HG03457 (cell line): ENCODE data around the gene GOLGA7B.
"Not testable (repeated sequence)": the region's sequence is repeated elsewhere in the genome, so short reads cannot be mapped to it uniquely, and the experiment has no call there.

ENCODE experiments used
- ATAC-seq: cut with Tn5 transposase; IDR thresholded peaks from one replicate; pipeline ENCODE4 v1.9.1; 2021; ENCODE audit warnings: moderate number of reproducible peaks; ENCODE audit not compliant: unreplicated experiment

The GOLGA7B gene

GRCh38 chr10:97830064-97830463 lies 19.6 kb upstream of the GOLGA7B start:
- ATAC-seq, result no peak

DNA sequence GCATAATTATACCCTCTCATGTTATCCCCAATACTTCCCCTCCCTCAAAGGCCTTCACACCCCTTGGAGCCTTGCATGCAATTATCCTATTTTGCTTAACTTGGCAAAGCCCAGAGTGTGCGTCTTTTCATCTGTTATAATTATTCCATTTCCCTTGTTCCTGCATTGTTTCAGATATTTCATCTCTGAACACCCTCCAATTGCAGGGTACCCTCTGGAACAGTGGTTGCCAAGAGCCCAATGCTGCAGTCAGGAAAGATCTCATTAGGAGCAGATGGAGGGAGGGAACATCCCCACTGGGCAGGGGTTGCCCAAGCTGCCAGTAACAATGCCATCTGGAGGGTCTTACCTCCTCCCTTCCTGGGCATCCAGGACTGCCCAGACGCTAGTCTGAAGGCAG lies 18.4 kb upstream of the GOLGA7B start:
- ATAC-seq, result no peak

- no peak for ATAC-seq
These were observed 13.2 kb upstream of the GOLGA7B start for GRCh38 chr10:97836446-97836845.

DNA sequence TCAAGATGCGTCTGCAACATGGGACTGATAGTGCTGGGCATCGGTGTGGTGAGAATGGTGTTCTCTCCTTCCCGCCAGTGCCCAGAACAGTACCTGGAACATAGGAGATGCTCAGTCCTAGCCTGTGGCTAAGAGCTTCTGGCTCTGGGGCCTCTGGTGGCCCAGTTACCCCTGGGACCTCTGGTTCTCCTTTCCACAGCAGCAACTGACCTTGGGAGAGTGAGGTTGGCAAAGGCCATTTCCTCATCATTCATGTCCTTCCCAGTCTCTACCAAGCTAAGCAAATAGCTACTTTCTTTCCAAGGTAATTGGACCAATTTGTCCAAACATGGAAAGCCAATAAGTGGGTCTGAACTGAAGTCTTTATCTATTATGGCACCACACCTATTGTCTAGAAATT lies 11.6 kb upstream of the GOLGA7B start:
- no peak for ATAC-seq

- not testable (repeated sequence) for ATAC-seq
These were observed 8.5 kb upstream of the GOLGA7B start for GRCh38 chr10:97841166-97841565.

DNA sequence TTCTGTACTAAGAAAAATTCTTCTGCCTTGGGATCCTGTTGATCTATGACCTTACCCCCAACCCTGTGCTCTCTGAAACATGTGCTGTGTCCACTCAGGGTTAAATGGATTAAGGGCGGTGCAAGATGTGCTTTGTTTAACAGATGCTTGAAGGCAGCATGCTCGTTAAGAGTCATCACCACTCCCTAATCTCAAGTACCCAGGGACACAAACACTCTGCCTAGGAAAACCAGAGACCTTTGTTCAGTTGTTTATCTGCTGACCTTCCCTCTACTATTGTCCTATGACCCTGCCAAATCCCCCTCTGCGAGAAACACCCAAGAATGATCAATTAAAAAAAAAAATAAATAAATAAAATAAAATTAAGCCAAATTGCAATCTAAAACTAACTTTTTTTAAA lies 7.5 kb upstream of the GOLGA7B start:
- ATAC-seq, result not testable (repeated sequence)

DNA sequence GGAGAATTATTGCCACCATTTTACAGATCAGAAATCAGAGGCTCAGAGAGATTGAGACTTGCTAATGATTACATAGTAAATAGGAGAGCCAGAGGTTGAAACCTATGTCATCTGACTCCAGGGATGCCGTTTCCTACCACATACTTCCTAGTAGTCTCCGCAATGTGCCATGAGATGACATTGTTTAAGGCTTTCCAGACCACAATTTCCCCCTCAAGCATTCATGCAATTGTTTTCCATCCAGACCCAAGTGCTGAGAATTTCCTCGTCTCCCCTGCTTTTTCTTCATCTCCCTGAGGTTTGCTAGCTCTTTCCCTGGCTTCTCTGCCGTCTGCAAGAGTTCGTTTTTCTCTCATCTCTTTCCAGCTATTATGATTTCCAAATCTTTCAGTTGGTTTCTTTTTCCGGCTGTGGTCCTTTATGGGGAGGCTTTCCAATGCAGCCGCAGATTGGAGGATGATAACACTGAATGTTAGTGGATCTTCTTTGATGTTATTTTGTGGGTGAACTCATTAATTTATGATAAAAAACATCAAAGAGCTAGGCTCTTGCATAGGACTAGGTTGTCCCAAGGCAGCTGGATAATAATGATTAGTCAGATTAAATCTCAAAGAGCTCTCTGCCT lies 6.9 kb upstream of the GOLGA7B start:
- ATAC-seq, result no peak

DNA sequence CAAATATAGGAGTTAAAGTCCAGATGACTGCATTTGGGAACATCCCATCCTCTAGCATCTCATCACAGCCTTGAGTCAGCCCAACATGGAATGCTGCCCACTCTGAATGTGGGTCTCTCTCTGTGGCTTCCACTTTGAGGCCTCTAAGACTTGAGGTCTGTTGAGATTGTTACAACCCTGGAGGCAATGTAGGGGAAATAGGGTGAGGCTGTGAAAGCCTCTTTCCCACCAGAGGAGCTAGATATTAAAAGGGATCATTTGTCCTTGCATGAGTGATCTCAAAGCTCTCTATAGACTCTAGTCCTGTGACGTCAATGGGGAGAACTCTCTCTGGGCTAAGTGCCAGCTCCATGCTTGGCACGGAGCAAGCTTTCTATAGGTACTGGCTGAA lies 6.4 kb upstream of the GOLGA7B start:
- no peak for ATAC-seq

DNA sequence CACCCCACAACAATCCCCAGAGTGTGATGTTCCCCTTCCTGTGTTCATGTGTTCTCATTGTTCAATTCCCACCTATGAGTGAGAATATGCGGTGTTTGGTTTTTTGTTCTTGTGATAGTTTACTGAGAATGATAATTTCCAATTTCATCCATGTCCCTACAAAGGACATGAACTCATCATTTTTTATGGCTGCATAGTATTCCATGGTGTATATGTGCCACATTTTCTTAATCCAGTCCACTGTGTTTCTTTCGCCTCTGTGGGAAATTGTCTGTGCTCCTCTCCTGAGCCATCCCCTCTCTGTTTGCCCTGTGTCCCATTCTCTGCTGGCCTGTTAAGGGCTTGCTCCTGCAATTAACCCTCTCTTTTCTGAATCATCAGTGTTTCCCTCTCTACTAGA lies 5.7 kb upstream of the GOLGA7B start:
- not testable (repeated sequence) for ATAC-seq

GRCh38 chr10:97844678-97845077 lies 5.0 kb upstream of the GOLGA7B start:
- no peak for ATAC-seq

GRCh38 chr10:97849103-97849686 lies 448 bp upstream of the GOLGA7B start:
- ATAC-seq, result no peak

DNA sequence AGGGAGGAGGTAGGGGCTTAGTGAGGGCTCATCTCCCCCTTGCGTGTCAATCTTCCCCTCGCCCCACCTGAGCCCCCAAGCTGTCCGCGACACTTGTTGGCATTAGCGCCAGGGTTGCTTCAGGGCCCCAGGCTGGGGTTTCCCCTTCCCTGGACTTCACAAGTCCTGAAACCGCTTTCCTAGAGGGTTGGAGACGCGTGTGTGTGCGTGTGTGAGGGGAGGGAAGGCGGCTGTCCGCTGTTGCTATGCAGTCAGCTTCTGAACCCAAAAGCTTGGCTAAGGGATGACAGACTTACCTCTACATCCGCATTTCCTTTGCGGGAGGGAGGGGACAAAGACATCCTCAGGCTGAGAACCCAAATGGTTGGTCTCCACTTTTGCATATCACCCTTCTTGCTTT lies 803 bp downstream of the GOLGA7B start:
- ATAC-seq, result no peak

- no peak for ATAC-seq
These were observed 1.8 kb downstream of the GOLGA7B start for GRCh38 chr10:97851341-97852001.

- ATAC-seq, result no peak
These were observed 2.6 kb downstream of the GOLGA7B start for GRCh38 chr10:97852277-97852676.

DNA sequence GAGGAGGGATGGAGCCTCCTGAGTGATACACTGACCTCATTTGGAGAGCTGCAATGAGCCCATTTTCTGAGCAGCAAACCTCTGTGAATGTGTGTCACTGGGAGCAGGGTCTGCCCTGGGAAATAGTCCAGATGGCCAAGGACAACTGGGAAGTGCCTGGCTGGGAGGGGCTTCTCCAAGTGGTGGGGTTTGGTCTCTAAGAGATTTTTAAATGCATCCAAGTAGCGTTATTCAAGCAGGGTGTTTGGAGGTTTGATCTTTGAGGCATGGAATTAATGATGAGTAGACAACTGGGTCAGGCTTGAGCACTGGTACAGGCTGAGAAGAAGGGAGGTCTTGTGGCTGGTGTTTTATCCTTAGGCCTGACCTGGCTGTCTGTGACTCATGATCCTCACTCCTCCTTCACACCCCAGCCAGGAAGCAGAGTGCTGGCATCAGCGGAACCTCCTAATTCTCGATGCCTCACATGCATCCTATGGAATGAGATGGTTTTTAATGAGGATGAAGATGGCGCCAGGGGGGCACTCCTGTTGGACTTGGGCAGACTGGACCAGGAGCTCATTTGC lies 3.3 kb downstream of the GOLGA7B start:
- no peak for ATAC-seq

DNA sequence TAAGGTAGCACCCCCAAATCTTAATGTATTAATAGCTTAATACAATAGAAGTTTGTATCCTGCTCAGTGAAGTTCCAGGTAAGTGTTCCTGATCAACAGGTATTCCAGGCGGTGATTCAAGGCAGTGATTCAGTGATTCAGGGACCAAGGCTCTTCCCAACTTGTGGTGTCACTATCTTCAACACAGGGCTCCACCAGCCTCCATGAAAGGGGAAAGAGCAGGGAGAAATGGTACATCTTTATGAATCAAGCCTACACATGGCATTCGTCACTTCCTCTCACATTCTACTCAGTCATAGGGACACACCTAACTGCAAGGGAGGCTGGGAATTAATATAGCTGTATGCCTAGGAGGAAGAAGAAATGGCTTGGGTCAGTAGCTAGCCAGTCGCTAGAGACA lies 5.1 kb downstream of the GOLGA7B start:
- ATAC-seq, result no peak

- ATAC-seq, result no peak
These were observed 8.4 kb downstream of the GOLGA7B start for GRCh38 chr10:97858001-97858439.

DNA sequence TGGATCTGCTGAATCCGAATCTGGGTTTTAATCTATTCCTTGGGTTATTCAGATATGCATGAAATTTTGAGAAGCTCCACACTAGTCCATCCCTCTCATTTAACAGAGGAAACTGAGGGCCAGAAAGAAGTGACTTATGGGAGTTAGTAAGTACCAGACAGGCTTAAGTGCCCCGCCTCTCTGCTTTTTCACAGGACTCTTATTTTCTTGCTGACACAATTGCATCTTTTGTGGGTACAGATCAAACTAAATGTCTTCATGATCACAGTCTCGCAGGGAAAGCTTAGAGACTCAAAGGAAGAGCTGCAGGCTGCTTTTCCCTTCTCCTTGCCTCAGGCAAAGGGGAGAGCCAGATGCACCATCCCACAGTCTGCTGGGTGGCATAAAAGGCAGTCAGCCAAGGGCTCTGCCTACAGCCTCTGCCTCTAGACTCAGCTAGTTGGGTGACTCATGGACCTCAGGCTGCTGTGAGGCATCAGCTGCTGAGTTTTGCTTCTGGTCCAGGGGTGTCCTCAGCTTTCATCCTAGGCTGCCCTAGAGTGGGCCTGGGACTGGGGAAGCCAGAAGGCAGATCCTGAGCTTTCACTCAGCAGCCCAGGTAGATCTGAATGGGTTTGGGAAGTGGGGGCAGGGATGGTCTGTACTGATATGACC lies 11.6 kb downstream of the GOLGA7B start:
- ATAC-seq, result no peak

- ATAC-seq, result no peak
These were observed 12.3 kb downstream of the GOLGA7B start for GRCh38 chr10:97861924-97862323.

DNA sequence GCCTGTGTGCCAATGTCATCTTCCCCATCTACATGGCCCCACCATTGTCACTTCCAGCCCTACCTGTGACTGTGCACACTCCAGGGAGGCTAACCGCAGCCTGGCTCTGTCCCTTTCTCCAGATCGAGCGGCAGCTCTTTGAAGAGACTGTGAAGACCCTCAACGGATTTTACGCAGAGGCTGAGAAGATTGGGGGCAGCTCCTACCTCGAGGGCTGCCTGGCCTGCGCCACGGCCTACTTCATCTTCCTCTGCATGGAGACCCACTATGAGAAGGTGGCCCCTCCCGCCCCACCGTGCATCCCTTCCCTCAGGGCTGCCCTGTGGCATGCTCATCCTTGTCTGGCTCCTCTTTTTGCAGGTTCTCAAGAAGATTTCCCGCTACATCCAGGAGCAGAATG lies 14.2 kb downstream of the GOLGA7B start:
- ATAC-seq, result no peak

GRCh38 chr10:97865488-97865887 lies 15.8 kb downstream of the GOLGA7B start:
- no peak for ATAC-seq
